Measurements from ENCODE around the gene TTI1.

DNA sequence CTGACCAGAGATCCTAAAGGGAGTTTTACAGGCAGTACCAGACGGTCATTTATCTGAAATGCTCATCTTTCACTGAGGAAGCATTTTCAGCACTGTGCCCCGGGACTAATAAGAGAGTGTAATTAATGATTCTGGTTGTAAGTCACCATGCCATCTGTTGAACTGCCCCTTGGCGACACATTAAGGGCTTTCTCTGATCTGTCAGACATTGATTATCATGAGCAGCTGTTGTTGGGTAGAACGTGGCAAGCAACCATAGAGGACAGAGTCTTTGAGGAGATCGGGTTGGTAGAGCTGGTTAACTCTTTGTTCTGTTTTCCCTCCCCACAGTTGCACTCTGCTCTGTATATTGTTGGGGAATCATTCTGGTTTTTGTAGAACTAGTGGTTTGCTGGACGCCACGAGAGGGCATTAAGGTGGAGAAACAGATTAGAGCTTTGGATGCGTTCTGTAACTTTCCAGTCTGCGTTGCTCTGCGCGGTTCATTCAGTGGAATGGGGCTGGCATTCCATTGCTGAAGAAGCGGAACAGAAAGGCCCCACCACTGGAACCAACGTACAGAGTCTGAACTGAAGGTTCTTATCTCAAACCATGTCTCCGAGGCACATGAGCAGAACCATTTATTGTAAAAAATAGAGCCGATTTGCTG lies 34.6 kb upstream of the TTI1 start:
- TF ChIP-seq, protein P1, sequence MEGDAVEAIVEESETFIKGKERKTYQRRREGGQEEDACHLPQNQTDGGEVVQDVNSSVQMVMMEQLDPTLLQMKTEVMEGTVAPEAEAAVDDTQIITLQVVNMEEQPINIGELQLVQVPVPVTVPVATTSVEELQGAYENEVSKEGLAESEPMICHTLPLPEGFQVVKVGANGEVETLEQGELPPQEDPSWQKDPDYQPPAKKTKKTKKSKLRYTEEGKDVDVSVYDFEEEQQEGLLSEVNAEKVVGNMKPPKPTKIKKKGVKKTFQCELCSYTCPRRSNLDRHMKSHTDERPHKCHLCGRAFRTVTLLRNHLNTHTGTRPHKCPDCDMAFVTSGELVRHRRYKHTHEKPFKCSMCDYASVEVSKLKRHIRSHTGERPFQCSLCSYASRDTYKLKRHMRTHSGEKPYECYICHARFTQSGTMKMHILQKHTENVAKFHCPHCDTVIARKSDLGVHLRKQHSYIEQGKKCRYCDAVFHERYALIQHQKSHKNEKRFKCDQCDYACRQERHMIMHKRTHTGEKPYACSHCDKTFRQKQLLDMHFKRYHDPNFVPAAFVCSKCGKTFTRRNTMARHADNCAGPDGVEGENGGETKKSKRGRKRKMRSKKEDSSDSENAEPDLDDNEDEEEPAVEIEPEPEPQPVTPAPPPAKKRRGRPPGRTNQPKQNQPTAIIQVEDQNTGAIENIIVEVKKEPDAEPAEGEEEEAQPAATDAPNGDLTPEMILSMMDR (IDR thresholded peaks at IDR 0.05; ENCODE audit: poor library complexity, severe bottlenecking), result no peak
- TF ChIP-seq, protein P2, sequence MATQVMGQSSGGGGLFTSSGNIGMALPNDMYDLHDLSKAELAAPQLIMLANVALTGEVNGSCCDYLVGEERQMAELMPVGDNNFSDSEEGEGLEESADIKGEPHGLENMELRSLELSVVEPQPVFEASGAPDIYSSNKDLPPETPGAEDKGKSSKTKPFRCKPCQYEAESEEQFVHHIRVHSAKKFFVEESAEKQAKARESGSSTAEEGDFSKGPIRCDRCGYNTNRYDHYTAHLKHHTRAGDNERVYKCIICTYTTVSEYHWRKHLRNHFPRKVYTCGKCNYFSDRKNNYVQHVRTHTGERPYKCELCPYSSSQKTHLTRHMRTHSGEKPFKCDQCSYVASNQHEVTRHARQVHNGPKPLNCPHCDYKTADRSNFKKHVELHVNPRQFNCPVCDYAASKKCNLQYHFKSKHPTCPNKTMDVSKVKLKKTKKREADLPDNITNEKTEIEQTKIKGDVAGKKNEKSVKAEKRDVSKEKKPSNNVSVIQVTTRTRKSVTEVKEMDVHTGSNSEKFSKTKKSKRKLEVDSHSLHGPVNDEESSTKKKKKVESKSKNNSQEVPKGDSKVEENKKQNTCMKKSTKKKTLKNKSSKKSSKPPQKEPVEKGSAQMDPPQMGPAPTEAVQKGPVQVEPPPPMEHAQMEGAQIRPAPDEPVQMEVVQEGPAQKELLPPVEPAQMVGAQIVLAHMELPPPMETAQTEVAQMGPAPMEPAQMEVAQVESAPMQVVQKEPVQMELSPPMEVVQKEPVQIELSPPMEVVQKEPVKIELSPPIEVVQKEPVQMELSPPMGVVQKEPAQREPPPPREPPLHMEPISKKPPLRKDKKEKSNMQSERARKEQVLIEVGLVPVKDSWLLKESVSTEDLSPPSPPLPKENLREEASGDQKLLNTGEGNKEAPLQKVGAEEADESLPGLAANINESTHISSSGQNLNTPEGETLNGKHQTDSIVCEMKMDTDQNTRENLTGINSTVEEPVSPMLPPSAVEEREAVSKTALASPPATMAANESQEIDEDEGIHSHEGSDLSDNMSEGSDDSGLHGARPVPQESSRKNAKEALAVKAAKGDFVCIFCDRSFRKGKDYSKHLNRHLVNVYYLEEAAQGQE (IDR thresholded peaks at IDR 0.05; ENCODE audit: borderline replicate concordance), result no peak
- TF ChIP-seq POLR2AphosphoS5 (IDR thresholded peaks at IDR 0.05) (no peak), MXI1 (conservative IDR thresholded peaks at IDR 0.05; ENCODE audit: poor library complexity, severe bottlenecking) (no peak), EP300 (conservative IDR thresholded peaks at IDR 0.05; ENCODE audit: poor library complexity, severe bottlenecking) (no peak), EZH2 (IDR thresholded peaks at IDR 0.05; ENCODE audit: borderline replicate concordance, insufficient read depth, low read length, poor library complexity, severe bottlenecking) (no peak), SMC3 (conservative IDR thresholded peaks at IDR 0.05; ENCODE audit: poor library complexity) (no peak)

Measured in neural cell (in vitro differentiated cells).